B cell (primary cell): Measurements from ENCODE around the gene VPS41. TPM values are rescaled to one million over a fixed set of nuclear protein-coding genes. Genes with fewer than 3 reads are reported as not detected.
A peak's percentile ranks its signal among the peaks of the same experiment; 100 is the strongest.

ENCODE experiments used
- ATAC-seq: fragments of 200-7000 bp; cut with Tn5 transposase; one replicate; pipeline ENCODE4 v1.10.0; 2021; ENCODE audit warnings: low read depth, mild to moderate bottlenecking, moderate number of reproducible peaks, moderate library complexity
- CTCF ChIA-PET: fragments of 350-600 bp; sonication (Branson Sonifier 250); formaldehyde crosslinking; loops from one replicate; lab custom pipeline; 2021; ENCODE audit warnings: antibody characterized with exemption, inconsistent platforms; lab: Charles Lee
- POLR2A ChIA-PET: fragments of 350-600 bp; sonication (Branson Sonifier 250); formaldehyde crosslinking; loops from one replicate; lab custom pipeline; 2021; ENCODE audit warnings: antibody characterized with exemption; lab: Charles Lee
- DNase-seq: peaks from one replicate; pipeline ENCODE4 v3.0.0; 2013
- H2AFZ ChIP-seq: 2 replicates; pipeline ENCODE4 v1.6.1; 2012; ENCODE audit warnings: mild to moderate bottlenecking, low read depth, low read length; ENCODE audit not compliant: insufficient read depth, poor library complexity, severe bottlenecking
- H3K27ac ChIP-seq, 2 donors: 1 replicate in 1 of 2; 2 replicates in 1 of 2; pipeline ENCODE4 v1.5.1; 2012 to 2013; ENCODE audit warnings: low read length in 2 of 2, mild to moderate bottlenecking in 2 of 2, moderate library complexity in 1 of 2
- H3K27me3 ChIP-seq, 4 experiments: fragments of 200-600 bp in 1 of 4; sonication (generic) in 1 of 4; replicated peaks in 1 of 4; 1 replicate in 2 of 4; 2 replicates in 2 of 4; pipeline versions ENCODE4 v1.6.1 to v1.7.0; 2013 to 2016; ENCODE audit warnings: low read length in 3 of 4, mild to moderate bottlenecking in 2 of 4, mixed read lengths in 1 of 4, moderate library complexity in 1 of 4; ENCODE audit not compliant: insufficient read depth in 4 of 4, control insufficient read depth in 3 of 4; ENCODE audit errors: control extremely low read depth in 1 of 4
- H3K36me3 ChIP-seq, 2 experiments: replicated peaks in 1 of 2; 1 replicate in 1 of 2; 2 replicates in 1 of 2; pipeline versions ENCODE4 v1.6.1 to v1.7.1; 2013; ENCODE audit warnings: low read length in 1 of 2; ENCODE audit not compliant: insufficient read depth in 2 of 2, control insufficient read depth in 1 of 2; ENCODE audit errors: control extremely low read depth in 1 of 2, extremely low read depth in 1 of 2
- H3K4me1 ChIP-seq, 2 donors: fragments of 200-600 bp in 1 of 2; sonication (generic) in 1 of 2; 1 replicate in 1 of 2; 2 replicates in 1 of 2; pipeline versions ENCODE4 v1.5.1 to v1.6.1; 2013 to 2017; ENCODE audit warnings: low read length in 2 of 2; ENCODE audit not compliant: control insufficient read depth in 2 of 2, insufficient read depth in 2 of 2
- H3K4me2 ChIP-seq: replicated peaks from 2 replicates; pipeline ENCODE3; 2012; ENCODE audit warnings: mild to moderate bottlenecking, low read depth, low read length; ENCODE audit not compliant: poor library complexity, severe bottlenecking
- H3K4me3 ChIP-seq, 5 experiments: fragments of 200-600 bp in 1 of 5; sonication (generic) in 1 of 5; 1 replicate in 3 of 5; 2 replicates in 2 of 5; pipeline versions ENCODE4 v1.5.1 to v1.7.0; 2011 to 2016; ENCODE audit warnings: low read length in 4 of 5, mild to moderate bottlenecking in 4 of 5, low read depth in 2 of 5, control low read depth in 1 of 5, moderate library complexity in 1 of 5; ENCODE audit not compliant: insufficient read depth in 1 of 5; ENCODE audit errors: control extremely low read depth in 1 of 5, extremely low read depth in 1 of 5
- H3K79me2 ChIP-seq: fragments of 200-600 bp; sonication (generic); one replicate; pipeline ENCODE4 v1.6.0; 2016; ENCODE audit warnings: low read length; ENCODE audit not compliant: control insufficient read depth, insufficient read depth
- H3K9ac ChIP-seq: fragments of 200-600 bp; sonication (generic); 2 replicates; pipeline ENCODE4 v1.6.1; 2017; ENCODE audit warnings: mild to moderate bottlenecking, low read length, moderate library complexity
- H3K9me3 ChIP-seq, 3 donors: one replicate each; pipeline versions ENCODE4 v1.6.1 to v1.7.1; 2013; ENCODE audit warnings: low read length in 2 of 3; ENCODE audit not compliant: control insufficient read depth in 2 of 3, insufficient read depth in 1 of 3; ENCODE audit errors: control extremely low read depth in 1 of 3
- H4K20me1 ChIP-seq: 2 replicates; pipeline ENCODE4 v1.6.0; 2012; ENCODE audit warnings: mild to moderate bottlenecking, low read length; ENCODE audit not compliant: insufficient read depth, control insufficient read depth, poor library complexity, severe bottlenecking
- H3K27ac Mint-ChIP-seq: one replicate; pipeline ENCODE4 v1.8.0; 2021; ENCODE audit warnings: mixed read lengths
- H3K27me3 Mint-ChIP-seq: one replicate; pipeline ENCODE4 v1.8.0; 2021; ENCODE audit warnings: mixed read lengths
- H3K4me1 Mint-ChIP-seq: one replicate; pipeline ENCODE4 v1.8.0; 2021; ENCODE audit warnings: mixed read lengths
- H3K4me3 Mint-ChIP-seq: one replicate; pipeline ENCODE4 v1.8.0; 2021; ENCODE audit warnings: mixed read lengths
- H3K9me3 Mint-ChIP-seq: one replicate; pipeline ENCODE4 v1.8.0; 2022; ENCODE audit warnings: mixed read lengths; ENCODE audit not compliant: insufficient read depth
- EZH2 ChIP-seq: IDR thresholded peaks from 2 replicates; pipeline ENCODE4 v1.6.1; 2012; ENCODE audit warnings: borderline replicate concordance, low read depth, mild to moderate bottlenecking, moderate library complexity, low read length; ENCODE audit not compliant: insufficient read depth, poor library complexity, severe bottlenecking
- WGBS: methylation state at CpG from one replicate; pipeline ENCODE4 v1.1.5; 2013; ENCODE audit warnings: missing lambda C conversion rate; ENCODE audit not compliant: insufficient coverage; 5-methylcytosine and 5-hydroxymethylcytosine counted together
- intact Hi-C: fragments of 100-400 bp; cut with micrococcal nuclease; formaldehyde crosslinking; loops from one replicate; pipeline ENCODE4 v1.10.0; 2022
- polyA plus RNA-seq: library from polyadenylated mRNA; depleted of rRNA; stranded (reverse); fragments of >200 nt; gene quantifications from 2 replicates; pipeline ENCODE4 v1.2.3, GENCODE V29; 2012
- total RNA-seq, 2 donors: library from RNA; stranded (reverse); fragments of 120-200 nt in 1 of 2; gene quantifications; 1 replicate in 1 of 2; 2 replicates in 1 of 2; pipeline versions ENCODE4 v1.2.3 to v1.2.4, GENCODE V29; 2013 to 2022
- TF ChIP-seq, protein P1 (sequence below): fragments of 200-600 bp; IDR thresholded peaks from one replicate; pipeline ENCODE4 v1.8.0; 2022; ENCODE audit warnings: antibody characterized with exemption, mild to moderate bottlenecking

The VPS41 gene
- total and polyA plus RNA-seq, 2 donors (not counting 1 experiment from before 2014, with no cell fraction given): 9.3 to 114 TPM

- H3K27ac Mint-ChIP-seq: no peak overlapping the region
- intact Hi-C loops: loop anchor here (5.0 to 10.0 kb wide), 2 partner anchors 1047 to 1230 kb away; partner anchors contain the start of genes CDK13, MPLKIP and SUGCT
- peak overlapping the region; percentile 48 for H3K4me2 ChIP-seq
- H2AFZ ChIP-seq: no peak overlapping the region
- TF ChIP-seq, protein P1, sequence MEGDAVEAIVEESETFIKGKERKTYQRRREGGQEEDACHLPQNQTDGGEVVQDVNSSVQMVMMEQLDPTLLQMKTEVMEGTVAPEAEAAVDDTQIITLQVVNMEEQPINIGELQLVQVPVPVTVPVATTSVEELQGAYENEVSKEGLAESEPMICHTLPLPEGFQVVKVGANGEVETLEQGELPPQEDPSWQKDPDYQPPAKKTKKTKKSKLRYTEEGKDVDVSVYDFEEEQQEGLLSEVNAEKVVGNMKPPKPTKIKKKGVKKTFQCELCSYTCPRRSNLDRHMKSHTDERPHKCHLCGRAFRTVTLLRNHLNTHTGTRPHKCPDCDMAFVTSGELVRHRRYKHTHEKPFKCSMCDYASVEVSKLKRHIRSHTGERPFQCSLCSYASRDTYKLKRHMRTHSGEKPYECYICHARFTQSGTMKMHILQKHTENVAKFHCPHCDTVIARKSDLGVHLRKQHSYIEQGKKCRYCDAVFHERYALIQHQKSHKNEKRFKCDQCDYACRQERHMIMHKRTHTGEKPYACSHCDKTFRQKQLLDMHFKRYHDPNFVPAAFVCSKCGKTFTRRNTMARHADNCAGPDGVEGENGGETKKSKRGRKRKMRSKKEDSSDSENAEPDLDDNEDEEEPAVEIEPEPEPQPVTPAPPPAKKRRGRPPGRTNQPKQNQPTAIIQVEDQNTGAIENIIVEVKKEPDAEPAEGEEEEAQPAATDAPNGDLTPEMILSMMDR: no peak
- no peak for TF ChIP-seq EZH2
- H3K9me3 ChIP-seq: no peaks in the 10 kb centered on the region
- CTCF ChIA-PET: interaction anchor here (0.6 kb wide), 1 partner anchor 8 kb away, joined by 4 read pairs; no protein-coding TSS in a partner anchor
- no peaks in the 10 kb centered on the region for H3K9me3 Mint-ChIP-seq
- peaks cover 92% of the 10 kb centered on the region for H3K79me2 ChIP-seq
- peaks cover 29% of the 10 kb centered on the region for H4K20me1 ChIP-seq
- H3K4me1 Mint-ChIP-seq: peaks cover 72% of the 10 kb centered on the region
- POLR2A ChIA-PET: no interaction called here
- H3K4me3 ChIP-seq: peak overlapping the region in 1 of 5 experiments; percentile 4
- no peaks in the 10 kb centered on the region for H3K27me3 ChIP-seq
- H3K4me3 Mint-ChIP-seq: peak overlapping the region; percentile 41
- ATAC-seq: no peak
- no CpG with 5 or more reads among the region's 3 CpGs for WGBS
- H3K4me1 ChIP-seq: peaks cover 26 to 30% of the 10 kb centered on the region in 2 donors
- DNase-seq: peak; percentile 15
- H3K27me3 Mint-ChIP-seq: no peaks in the 10 kb centered on the region
- H3K27ac ChIP-seq: peak overlapping the region in 1 of 2 donors; percentile 24
- no peaks in the 10 kb centered on the region for H3K36me3 ChIP-seq
- no peak overlapping the region for H3K9ac ChIP-seq
Observed at GRCh38 chr7:38905056-38905759, 3.8 kb downstream of the VPS41 start.

- Histone ChIP-seq H3K4me2 (no peak overlapping the region), H3K9ac (no peak overlapping the region), H3K4me3 (no peak overlapping the region), H3K27me3 (no peaks in the 10 kb centered on the region), H4K20me1 (peaks cover 42% of the 10 kb centered on the region), H3K4me1 (peaks cover 19 to 26% of the 10 kb centered on the region in 2 donors), H3K79me2 (peaks cover 83% of the 10 kb centered on the region), H3K36me3 (no peaks in the 10 kb centered on the region), H2AFZ (no peak overlapping the region), H3K9me3 (no peaks in the 10 kb centered on the region), H3K27ac (no peak overlapping the region)
- no peak for TF ChIP-seq EZH2
- TF ChIP-seq, protein P1: no peak
- intact Hi-C loops: loop anchor here (10.0 kb wide), 1 partner anchor 1232 kb away; the partner anchor contains the start of genes MPLKIP and SUGCT
- no peak overlapping the region for H3K4me3 Mint-ChIP-seq
- H3K9me3 Mint-ChIP-seq: no peaks in the 10 kb centered on the region
- POLR2A ChIA-PET: no interaction called here
- ATAC-seq: no peak
- no peak overlapping the region for H3K27ac Mint-ChIP-seq
- no peak for DNase-seq
- H3K27me3 Mint-ChIP-seq: no peaks in the 10 kb centered on the region
- CTCF ChIA-PET: no interaction called here
- H3K4me1 Mint-ChIP-seq: peaks cover 63% of the 10 kb centered on the region
Observed at GRCh38 chr7:38903057-38903456, 5.9 kb downstream of the VPS41 start.
